Progenitor cell of endocrine pancreas (in vitro differentiated cells): ENCODE measurements around the gene RP9. TPM values are rescaled to one million over a fixed set of nuclear protein-coding genes. Genes with fewer than 3 reads are reported as not detected.

Experiments used
- DNase-seq: peaks from one replicate; pipeline ENCODE4 v3.0.0; 2021; ENCODE audit warnings: low spot score; ENCODE audit not compliant: unreplicated experiment
- H3K27ac Mint-ChIP-seq: 2 replicates; pipeline ENCODE4 v1.8.0; 2021; ENCODE audit warnings: mild to moderate bottlenecking, moderate library complexity, mixed read lengths
- H3K27me3 Mint-ChIP-seq: 2 replicates; pipeline ENCODE4 v1.8.0; 2021; ENCODE audit warnings: mixed read lengths
- H3K36me3 Mint-ChIP-seq: 2 replicates; pipeline ENCODE4 v1.8.0; 2022; ENCODE audit warnings: mixed read lengths; ENCODE audit not compliant: insufficient read depth
- H3K4me1 Mint-ChIP-seq: 2 replicates; pipeline ENCODE4 v1.8.0; 2021; ENCODE audit warnings: low read depth, mixed read lengths
- H3K4me3 Mint-ChIP-seq: 2 replicates; pipeline ENCODE4 v1.8.0; 2021; ENCODE audit warnings: low read depth, mild to moderate bottlenecking, moderate library complexity, mixed read lengths
- H3K9me3 Mint-ChIP-seq: 2 replicates; pipeline ENCODE4 v1.8.0; 2021; ENCODE audit warnings: low read depth, mixed read lengths
- total RNA-seq: library from RNA; stranded (reverse); gene quantifications from 2 replicates; pipeline ENCODE4 v1.2.1, GENCODE V29; 2021
- TF ChIP-seq, protein P1 (sequence below): fragments of 200-600 bp; sonication (generic); IDR thresholded peaks from one replicate; pipeline ENCODE4 v1.5.0; 2021; ENCODE audit warnings: antibody characterized with exemption, mild to moderate bottlenecking; ENCODE audit not compliant: unreplicated experiment

RP9 gene
- total RNA-seq, 1 donor from 2014 or later = 26.2 TPM

DNA sequence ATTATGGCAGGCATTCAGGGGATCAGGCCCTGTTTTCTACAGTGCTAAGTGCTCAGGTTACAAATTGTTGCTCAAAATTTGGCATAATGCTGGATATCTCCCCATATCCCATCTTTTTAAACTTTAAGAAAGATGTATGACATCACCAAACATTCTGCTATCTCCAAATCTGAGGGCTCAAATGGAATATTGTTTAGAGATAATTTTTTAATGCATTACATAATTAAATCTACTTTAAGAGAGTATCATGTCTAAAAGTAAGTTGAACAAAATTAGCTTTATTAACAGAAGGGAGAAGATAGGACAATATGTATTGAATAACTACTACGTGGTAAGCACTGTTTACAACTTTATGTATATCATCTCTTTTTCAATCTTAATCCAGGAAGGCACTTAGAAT, 60.5 kb downstream of the RP9 start:
- TF ChIP-seq, protein P1, sequence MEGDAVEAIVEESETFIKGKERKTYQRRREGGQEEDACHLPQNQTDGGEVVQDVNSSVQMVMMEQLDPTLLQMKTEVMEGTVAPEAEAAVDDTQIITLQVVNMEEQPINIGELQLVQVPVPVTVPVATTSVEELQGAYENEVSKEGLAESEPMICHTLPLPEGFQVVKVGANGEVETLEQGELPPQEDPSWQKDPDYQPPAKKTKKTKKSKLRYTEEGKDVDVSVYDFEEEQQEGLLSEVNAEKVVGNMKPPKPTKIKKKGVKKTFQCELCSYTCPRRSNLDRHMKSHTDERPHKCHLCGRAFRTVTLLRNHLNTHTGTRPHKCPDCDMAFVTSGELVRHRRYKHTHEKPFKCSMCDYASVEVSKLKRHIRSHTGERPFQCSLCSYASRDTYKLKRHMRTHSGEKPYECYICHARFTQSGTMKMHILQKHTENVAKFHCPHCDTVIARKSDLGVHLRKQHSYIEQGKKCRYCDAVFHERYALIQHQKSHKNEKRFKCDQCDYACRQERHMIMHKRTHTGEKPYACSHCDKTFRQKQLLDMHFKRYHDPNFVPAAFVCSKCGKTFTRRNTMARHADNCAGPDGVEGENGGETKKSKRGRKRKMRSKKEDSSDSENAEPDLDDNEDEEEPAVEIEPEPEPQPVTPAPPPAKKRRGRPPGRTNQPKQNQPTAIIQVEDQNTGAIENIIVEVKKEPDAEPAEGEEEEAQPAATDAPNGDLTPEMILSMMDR = no peak
- no peaks in the 10 kb centered on the region for H3K9me3 Mint-ChIP-seq

DNA sequence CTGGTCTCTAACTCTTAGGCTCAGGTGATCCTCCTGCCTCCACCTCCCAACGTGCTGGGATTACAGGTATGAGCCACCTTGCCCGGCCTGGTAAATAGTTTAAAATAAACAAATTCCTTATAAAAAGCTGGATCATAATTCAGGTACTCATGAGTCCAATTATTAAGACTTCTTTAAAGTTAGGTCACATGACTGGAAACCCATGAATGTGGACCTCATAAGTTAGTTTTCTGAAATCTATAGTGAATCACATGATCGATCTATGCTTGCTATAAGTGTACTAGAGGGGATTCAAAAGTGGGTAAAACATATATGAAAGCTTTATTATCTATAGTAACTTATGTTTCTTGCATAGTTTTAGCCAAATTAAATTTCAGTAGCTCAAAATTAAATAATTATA, 60.9 kb downstream of the RP9 start:
- H3K9me3 Mint-ChIP-seq = no peaks in the 10 kb centered on the region
- TF ChIP-seq, protein P1 = no peak
- peaks cover 34% of the 10 kb centered on the region for H3K4me1 Mint-ChIP-seq
- no peak overlapping the region for H3K27ac Mint-ChIP-seq
- H3K27me3 Mint-ChIP-seq = no peaks in the 10 kb centered on the region
- no peak overlapping the region for H3K4me3 Mint-ChIP-seq
- H3K36me3 Mint-ChIP-seq = no peaks in the 10 kb centered on the region
- DNase-seq = no peak

More for the DNA sequence above, 60.5 kb downstream of the RP9 start:
- Mint-ChIP-seq H3K27ac (no peak overlapping the region), H3K4me3 (no peak overlapping the region), H3K27me3 (no peaks in the 10 kb centered on the region), H3K36me3 (no peaks in the 10 kb centered on the region), H3K4me1 (peaks cover 30% of the 10 kb centered on the region)
- DNase-seq = no peak

DNA sequence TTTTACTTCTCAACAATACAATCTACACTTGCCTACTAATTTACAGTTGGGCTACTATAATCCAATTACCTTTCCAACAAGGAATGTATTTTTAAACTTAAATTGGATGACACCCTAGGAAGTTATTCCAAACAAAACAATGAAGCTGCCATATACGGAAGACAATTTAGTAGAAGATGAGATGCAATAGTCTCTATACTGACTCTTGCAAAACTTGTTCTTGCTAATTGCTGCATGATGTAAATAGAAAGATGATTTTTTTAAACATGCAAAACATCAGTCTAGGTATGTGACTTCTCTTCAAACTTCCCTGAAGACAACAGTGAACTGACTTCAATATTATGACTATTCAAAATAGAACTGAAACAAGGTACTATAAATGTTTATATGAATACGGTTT, 64.2 kb downstream of the RP9 start:
- no peak for DNase-seq
- no peaks in the 10 kb centered on the region for H3K36me3 Mint-ChIP-seq
- no peak overlapping the region for H3K4me3 Mint-ChIP-seq
- peak overlapping the region; percentile 97 for H3K27ac Mint-ChIP-seq
- no peaks in the 10 kb centered on the region for H3K27me3 Mint-ChIP-seq
- TF ChIP-seq, protein P1 = no peak
- peaks cover 32% of the 10 kb centered on the region for H3K4me1 Mint-ChIP-seq
- H3K9me3 Mint-ChIP-seq = no peaks in the 10 kb centered on the region

Other genes with a start within 250 kb of the RP9 start
- gene KBTBD2, start 217.6 kb downstream of the RP9 start, total RNA-seq = 47.5 and 48.1 TPM in 2 replicates
- 86.4 and 90.7 TPM in 2 replicates for gene FKBP9, start 152.0 kb downstream of the RP9 start, total RNA-seq
- gene NT5C3A, start 46.6 kb downstream of the RP9 start, total RNA-seq = 35.0 and 36.1 TPM in 2 replicates
- 22.8 and 25.5 TPM in 2 replicates for gene BBS9, start 20.2 kb upstream of the RP9 start, total RNA-seq